Loucy (cell line): Measurements from ENCODE around the gene SVEP1.

Experiments
- EZH2phosphoT487 ChIP-seq: fragments of 200-600 bp; IDR thresholded peaks from 2 replicates; pipeline ENCODE4 v1.6.1; 2018; ENCODE audit warnings: antibody characterized with exemption, mild to moderate bottlenecking, moderate library complexity, borderline replicate concordance
- TF ChIP-seq, protein P1 (sequence below): fragments of 200-600 bp; sonication (generic); conservative IDR thresholded peaks from 2 replicates; pipeline ENCODE4 v1.5.1; 2014; ENCODE audit warnings: mild to moderate bottlenecking, antibody characterized with exemption, low read length

DNA sequence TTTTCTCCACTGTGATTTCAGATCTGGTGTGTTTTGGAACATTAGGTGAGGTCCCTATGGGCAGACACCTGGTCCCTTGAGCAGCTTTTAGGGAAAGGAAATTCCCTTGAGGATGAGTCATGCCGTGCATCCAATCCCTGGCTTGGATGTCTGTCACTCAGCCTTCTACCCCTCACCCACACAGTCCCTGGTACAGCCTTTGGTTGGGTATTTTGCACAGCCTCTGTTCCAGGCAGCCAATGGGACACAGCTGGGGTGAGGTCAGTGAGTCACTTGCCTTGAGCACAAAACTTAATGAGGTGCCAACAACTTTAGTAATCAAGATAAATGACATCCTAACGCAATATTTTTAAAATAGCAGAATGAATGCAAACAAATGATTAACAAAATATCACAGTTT, 22.7 kb upstream of the SVEP1 start:
- TF ChIP-seq, protein P1, sequence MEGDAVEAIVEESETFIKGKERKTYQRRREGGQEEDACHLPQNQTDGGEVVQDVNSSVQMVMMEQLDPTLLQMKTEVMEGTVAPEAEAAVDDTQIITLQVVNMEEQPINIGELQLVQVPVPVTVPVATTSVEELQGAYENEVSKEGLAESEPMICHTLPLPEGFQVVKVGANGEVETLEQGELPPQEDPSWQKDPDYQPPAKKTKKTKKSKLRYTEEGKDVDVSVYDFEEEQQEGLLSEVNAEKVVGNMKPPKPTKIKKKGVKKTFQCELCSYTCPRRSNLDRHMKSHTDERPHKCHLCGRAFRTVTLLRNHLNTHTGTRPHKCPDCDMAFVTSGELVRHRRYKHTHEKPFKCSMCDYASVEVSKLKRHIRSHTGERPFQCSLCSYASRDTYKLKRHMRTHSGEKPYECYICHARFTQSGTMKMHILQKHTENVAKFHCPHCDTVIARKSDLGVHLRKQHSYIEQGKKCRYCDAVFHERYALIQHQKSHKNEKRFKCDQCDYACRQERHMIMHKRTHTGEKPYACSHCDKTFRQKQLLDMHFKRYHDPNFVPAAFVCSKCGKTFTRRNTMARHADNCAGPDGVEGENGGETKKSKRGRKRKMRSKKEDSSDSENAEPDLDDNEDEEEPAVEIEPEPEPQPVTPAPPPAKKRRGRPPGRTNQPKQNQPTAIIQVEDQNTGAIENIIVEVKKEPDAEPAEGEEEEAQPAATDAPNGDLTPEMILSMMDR: no peak
- TF ChIP-seq EZH2phosphoT487: no peak
